ENCODE measurements around the gene MBTPS2.

DNA sequence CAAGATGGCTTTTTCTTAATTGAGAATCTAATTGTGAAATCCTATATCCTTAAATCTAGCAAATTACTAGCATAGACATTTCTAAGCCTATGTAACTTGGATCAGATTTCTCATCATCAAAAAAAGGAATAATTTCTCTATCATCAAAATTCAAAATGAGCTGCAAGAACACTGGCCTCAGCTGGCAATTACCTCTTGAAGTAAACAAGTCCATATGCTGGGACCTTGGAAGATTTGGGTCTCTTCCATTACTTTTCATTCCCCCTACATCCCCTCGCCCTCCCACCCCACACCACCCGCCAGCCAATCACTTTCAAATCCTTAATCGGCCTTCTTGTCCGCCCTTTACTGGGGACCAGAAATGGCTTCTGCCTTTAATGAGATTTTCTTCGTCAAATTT lies 23.3 kb upstream of the MBTPS2 start:
- TF ChIP-seq ZNF274 (IDR thresholded peaks at IDR 0.05; ENCODE audit: low read depth, low read length) (no peak), YY1 (IDR thresholded peaks at IDR 0.05; ENCODE audit: insufficient read depth, insufficient read length) (no peak), SUZ12 (IDR thresholded peaks at IDR 0.05; ENCODE audit: extremely low read depth, insufficient read depth, insufficient read length) (no peak)

All from NT2/D1 (cell line).